GM19193 (cell line): ENCODE results near the gene SEMA5A.

Experiments used
- POLR2A ChIP-seq: IDR thresholded peaks from 4 replicates; pipeline ENCODE4 v1.6.1; 2011; ENCODE audit not compliant: insufficient read depth, insufficient read length; ENCODE audit errors: extremely low read depth

SEMA5A gene

GRCh38 chr5:9089893-9090292 lies 456.0 kb downstream of the SEMA5A start:
- TF ChIP-seq POLR2A = no peak

- TF ChIP-seq POLR2A = no peak
Measured at GRCh38 chr5:9082996-9083395, 462.9 kb downstream of the SEMA5A start.

GRCh38 chr5:9072701-9073100 lies 473.2 kb downstream of the SEMA5A start:
- TF ChIP-seq POLR2A = no peak

GRCh38 chr5:9071524-9071923 lies 474.4 kb downstream of the SEMA5A start:
- no peak for TF ChIP-seq POLR2A

GRCh38 chr5:9071074-9071473 lies 474.8 kb downstream of the SEMA5A start:
- TF ChIP-seq POLR2A = no peak

- TF ChIP-seq POLR2A = no peak
Measured at GRCh38 chr5:9069650-9070049, 476.2 kb downstream of the SEMA5A start.

- TF ChIP-seq POLR2A = no peak
Measured at GRCh38 chr5:9067154-9067553, 478.7 kb downstream of the SEMA5A start.

- no peak for TF ChIP-seq POLR2A
Measured at GRCh38 chr5:9066349-9066748, 479.5 kb downstream of the SEMA5A start.

- no peak for TF ChIP-seq POLR2A
Measured at GRCh38 chr5:9063615-9064245, 482.1 kb downstream of the SEMA5A start.

GRCh38 chr5:9062873-9063272 lies 483.0 kb downstream of the SEMA5A start:
- no peak for TF ChIP-seq POLR2A

- TF ChIP-seq POLR2A = no peak
Measured at GRCh38 chr5:9059920-9060691, 485.8 kb downstream of the SEMA5A start.

GRCh38 chr5:9058666-9059065 lies 487.2 kb downstream of the SEMA5A start:
- TF ChIP-seq POLR2A = no peak

GRCh38 chr5:9058161-9058560 lies 487.7 kb downstream of the SEMA5A start:
- TF ChIP-seq POLR2A = no peak

- no peak for TF ChIP-seq POLR2A
Measured at GRCh38 chr5:9057406-9058000, 488.4 kb downstream of the SEMA5A start.

GRCh38 chr5:9056046-9056445 lies 489.8 kb downstream of the SEMA5A start:
- TF ChIP-seq POLR2A = no peak
